ENCODE results near the gene ABCB1. TPM values are rescaled to one million over a fixed set of nuclear protein-coding genes. Genes with fewer than 3 reads are reported as not detected.

Gene ABCB1
- total and polyA plus RNA-seq, 3 donors from 2014 or later = 6.5 to 8.6 (median 7.1) TPM

DNA sequence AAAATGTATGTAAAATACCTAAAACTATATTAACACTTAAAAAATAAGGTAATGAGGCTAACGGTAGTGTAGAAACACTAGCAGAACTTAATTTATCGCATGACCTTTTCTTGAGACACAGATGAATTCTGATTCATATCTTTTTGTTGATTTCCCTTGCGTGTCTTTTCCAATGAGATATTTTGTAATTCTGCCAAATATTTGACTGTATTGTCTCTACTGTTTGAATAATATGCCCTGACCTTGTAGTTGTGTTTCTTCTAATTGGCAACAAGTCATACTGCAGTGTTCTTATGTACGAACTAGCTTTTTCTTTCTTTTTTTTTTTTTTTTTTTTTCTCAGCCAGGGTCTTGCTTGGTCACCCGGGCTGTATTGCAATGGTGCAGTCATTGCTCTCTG, 9.2 kb upstream of the ABCB1 start:
- WGBS, 2 donors = 65 to 77% methylated on average over 5 of the region's 5 CpGs
- Histone ChIP-seq H3K27me3 (no peaks in the 10 kb centered on the region), H3K36me3 (ENCODE audit: low read depth, missing control alignments) (no peaks in the 10 kb centered on the region), H3K27ac (no peak overlapping the region), H3K4me1 (no peaks in the 10 kb centered on the region), H3K9me3 (no peaks in the 10 kb centered on the region), H3K4me3 (no peak overlapping the region)
- TF ChIP-seq, protein P1, sequence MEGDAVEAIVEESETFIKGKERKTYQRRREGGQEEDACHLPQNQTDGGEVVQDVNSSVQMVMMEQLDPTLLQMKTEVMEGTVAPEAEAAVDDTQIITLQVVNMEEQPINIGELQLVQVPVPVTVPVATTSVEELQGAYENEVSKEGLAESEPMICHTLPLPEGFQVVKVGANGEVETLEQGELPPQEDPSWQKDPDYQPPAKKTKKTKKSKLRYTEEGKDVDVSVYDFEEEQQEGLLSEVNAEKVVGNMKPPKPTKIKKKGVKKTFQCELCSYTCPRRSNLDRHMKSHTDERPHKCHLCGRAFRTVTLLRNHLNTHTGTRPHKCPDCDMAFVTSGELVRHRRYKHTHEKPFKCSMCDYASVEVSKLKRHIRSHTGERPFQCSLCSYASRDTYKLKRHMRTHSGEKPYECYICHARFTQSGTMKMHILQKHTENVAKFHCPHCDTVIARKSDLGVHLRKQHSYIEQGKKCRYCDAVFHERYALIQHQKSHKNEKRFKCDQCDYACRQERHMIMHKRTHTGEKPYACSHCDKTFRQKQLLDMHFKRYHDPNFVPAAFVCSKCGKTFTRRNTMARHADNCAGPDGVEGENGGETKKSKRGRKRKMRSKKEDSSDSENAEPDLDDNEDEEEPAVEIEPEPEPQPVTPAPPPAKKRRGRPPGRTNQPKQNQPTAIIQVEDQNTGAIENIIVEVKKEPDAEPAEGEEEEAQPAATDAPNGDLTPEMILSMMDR (IDR thresholded peaks at IDR 0.05) = no peak
- TF ChIP-seq POLR2A (IDR thresholded peaks at IDR 0.05) = no peak
- intact Hi-C loops (cut with DNase I; ENCODE audit: low total_unique reads) = no loop called here
- DNase-seq = no peak

DNA sequence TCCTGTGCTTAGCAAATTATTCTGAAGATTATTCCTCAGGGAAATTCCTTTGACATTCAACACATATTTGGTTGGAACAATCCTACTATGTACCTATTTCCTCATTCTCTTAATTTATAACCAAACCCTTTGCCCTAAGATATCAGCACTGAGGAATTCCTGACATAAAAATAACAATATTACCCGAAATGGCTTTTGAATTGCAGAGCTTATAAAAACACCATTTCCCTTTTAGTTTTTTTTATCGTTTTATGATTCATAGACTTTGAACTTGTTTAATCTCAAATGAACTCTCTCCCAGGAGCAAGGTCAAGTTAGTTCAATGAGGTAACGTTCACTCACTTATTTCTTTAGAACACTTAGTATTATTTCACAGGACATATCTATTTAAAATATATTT, 7.7 kb upstream of the ABCB1 start:
- intact Hi-C loops (cut with DNase I; ENCODE audit: low total_unique reads) = no loop called here
- Histone ChIP-seq H3K9me3 (no peaks in the 10 kb centered on the region), H3K27me3 (no peaks in the 10 kb centered on the region), H3K4me3 (no peak overlapping the region), H3K4me1 (no peaks in the 10 kb centered on the region), H3K36me3 (ENCODE audit: low read depth, missing control alignments) (no peaks in the 10 kb centered on the region), H3K27ac (no peak overlapping the region)
- no peak for DNase-seq
- TF ChIP-seq, protein P1 (IDR thresholded peaks at IDR 0.05) = no peak
- TF ChIP-seq POLR2A (IDR thresholded peaks at IDR 0.05) = no peak
- WGBS, 2 donors = 30 to 33% methylated on average over 3 of the region's 3 CpGs

DNA sequence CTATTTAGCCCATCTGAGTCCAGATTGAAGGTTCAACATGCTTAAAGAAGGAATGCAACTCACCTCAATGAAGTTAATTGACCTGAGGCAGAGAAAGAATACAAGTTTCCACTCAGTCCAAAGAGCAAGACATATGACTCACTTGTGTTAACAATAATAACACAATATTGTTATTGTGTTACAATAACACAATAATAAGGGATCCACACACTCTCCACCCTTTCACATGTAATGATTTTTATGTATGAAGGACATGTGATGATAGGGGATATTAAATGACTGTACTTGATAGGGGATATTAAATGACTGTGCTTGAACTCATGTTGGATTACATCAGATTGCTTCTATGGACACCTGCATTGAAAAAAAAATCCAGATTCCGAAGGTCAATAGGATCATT, 3.6 kb upstream of the ABCB1 start:
- 88 to 92% methylated on average over 1 of the region's 1 CpG for WGBS, 2 donors
- TF ChIP-seq, protein P1 (IDR thresholded peaks at IDR 0.05) = no peak
- no peak for TF ChIP-seq POLR2A (IDR thresholded peaks at IDR 0.05)
- no peak for DNase-seq

DNA sequence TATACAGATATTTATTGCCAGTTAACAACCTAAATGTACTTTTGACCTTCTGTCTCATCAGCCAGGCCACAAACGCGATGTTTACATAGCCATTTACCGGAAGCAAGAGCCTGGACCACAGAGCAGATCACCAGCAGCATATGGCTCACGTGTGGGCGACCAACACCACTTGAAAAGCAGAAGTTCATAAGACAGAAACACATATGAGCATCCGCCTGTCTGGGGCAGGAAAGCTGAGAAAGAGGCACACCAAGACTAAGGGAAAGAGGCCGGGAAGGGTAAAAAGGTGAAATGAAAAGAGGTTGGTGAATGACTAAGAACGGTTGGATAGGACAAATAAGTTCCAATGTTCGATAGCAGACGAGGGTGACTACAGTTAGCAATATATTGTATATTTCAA, 1.3 kb downstream of the ABCB1 start:
- H3K4me3 ChIP-seq = peak overlapping the region; percentile 45 to 49
- no peaks in the 10 kb centered on the region for H3K9me3 ChIP-seq
- H3K27ac ChIP-seq = no peak overlapping the region
- H3K4me1 ChIP-seq = no peaks in the 10 kb centered on the region
- intact Hi-C loops (cut with DNase I; ENCODE audit: low total_unique reads) = no loop called here
- TF ChIP-seq, protein P1 (IDR thresholded peaks at IDR 0.05) = no peak
- no peak for TF ChIP-seq POLR2A (IDR thresholded peaks at IDR 0.05)
- 42 to 58% methylated on average over 10 of the region's 10 CpGs for WGBS, 2 donors
- no peak for DNase-seq
- H3K27me3 ChIP-seq = no peaks in the 10 kb centered on the region
- no peaks in the 10 kb centered on the region for H3K36me3 ChIP-seq (ENCODE audit: low read depth, missing control alignments)

More for the DNA sequence above, 3.6 kb upstream of the ABCB1 start:
- H3K27me3 ChIP-seq = no peaks in the 10 kb centered on the region
- H3K4me1 ChIP-seq = no peaks in the 10 kb centered on the region
- no peak overlapping the region for H3K4me3 ChIP-seq
- H3K27ac ChIP-seq = no peak overlapping the region
- H3K36me3 ChIP-seq (ENCODE audit: low read depth, missing control alignments) = no peaks in the 10 kb centered on the region
- intact Hi-C loops (cut with DNase I; ENCODE audit: low total_unique reads) = no loop called here
- H3K9me3 ChIP-seq = no peaks in the 10 kb centered on the region

DNA sequence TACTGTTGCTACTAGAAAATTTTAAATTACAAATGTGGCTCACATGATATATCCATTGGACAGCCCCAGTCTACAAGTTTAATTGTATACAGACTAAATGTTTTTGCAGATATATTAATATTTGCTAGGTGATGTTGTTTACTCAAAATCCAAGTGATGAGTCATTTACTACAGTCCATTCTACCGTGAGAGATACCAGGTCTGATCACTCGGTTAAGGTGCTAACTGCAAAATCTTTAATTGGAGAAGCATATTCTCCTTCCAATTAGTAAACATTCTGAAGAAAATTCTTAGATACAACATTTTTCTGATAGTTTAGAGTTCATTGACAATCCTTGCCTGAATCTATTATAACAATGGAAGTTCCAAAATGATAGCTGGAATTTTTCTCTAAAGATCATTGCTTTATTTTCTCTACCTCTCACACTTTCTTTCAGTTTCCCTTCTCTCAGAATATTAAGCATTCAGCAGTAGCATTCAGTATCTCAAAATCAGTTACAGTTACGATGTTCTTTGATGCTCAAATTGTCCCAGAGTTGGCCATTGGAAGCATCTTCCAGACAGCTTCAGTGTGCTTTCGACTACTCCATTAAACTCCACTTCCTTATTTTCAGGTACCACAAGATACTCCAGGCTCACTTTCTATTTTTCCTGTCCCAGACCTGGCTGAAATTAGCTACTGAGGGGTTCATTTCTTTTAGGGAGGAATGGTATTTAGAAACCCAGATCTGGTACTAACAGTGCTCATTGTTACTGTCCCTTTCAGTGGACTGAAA, 2.3 kb downstream of the ABCB1 start:
- no peaks in the 10 kb centered on the region for H3K9me3 ChIP-seq
- no peak for DNase-seq
- H3K36me3 ChIP-seq (ENCODE audit: low read depth, missing control alignments) = no peaks in the 10 kb centered on the region
- 73 to 80% methylated on average over 4 of the region's 4 CpGs for WGBS, 2 donors
- TF ChIP-seq POLR2A (IDR thresholded peaks at IDR 0.05) = no peak
- TF ChIP-seq, protein P1 (IDR thresholded peaks at IDR 0.05) = no peak
- H3K27me3 ChIP-seq = no peaks in the 10 kb centered on the region
- no peak overlapping the region for H3K4me3 ChIP-seq
- intact Hi-C loops (cut with DNase I; ENCODE audit: low total_unique reads) = no loop called here
- no peaks in the 10 kb centered on the region for H3K4me1 ChIP-seq
- H3K27ac ChIP-seq = no peak overlapping the region
